ENCODE measurements around the gene CTF1.

DNA sequence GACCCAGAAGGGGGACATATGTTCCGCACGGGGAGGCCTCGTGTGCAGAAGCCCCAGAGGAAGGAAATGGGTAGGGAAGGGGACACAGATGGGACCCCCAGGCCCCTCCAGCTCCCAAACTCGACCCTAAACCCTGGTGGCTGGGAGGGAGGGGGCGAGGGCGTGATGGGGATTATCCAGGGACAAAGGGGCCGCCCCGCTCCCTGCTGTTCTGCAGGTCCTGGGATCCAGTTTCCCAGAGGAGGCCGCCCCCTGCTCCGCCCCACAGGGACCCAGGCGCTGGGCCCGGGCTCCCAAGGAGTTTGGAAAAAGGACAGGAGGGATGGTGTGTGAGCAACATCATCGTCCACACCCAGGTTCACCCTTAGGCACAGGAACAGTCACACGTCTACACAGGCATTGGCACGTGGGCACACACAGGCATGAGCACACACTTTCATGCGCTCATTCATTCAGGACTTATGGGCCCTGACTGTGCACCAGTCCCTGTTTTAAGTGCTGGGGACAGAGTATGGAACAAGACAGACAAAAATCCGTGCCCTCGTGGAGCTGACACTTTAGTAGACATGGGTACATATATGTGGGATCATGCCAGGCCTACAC, 14.1 kb downstream of the CTF1 start:
- TF ChIP-seq, protein P1, sequence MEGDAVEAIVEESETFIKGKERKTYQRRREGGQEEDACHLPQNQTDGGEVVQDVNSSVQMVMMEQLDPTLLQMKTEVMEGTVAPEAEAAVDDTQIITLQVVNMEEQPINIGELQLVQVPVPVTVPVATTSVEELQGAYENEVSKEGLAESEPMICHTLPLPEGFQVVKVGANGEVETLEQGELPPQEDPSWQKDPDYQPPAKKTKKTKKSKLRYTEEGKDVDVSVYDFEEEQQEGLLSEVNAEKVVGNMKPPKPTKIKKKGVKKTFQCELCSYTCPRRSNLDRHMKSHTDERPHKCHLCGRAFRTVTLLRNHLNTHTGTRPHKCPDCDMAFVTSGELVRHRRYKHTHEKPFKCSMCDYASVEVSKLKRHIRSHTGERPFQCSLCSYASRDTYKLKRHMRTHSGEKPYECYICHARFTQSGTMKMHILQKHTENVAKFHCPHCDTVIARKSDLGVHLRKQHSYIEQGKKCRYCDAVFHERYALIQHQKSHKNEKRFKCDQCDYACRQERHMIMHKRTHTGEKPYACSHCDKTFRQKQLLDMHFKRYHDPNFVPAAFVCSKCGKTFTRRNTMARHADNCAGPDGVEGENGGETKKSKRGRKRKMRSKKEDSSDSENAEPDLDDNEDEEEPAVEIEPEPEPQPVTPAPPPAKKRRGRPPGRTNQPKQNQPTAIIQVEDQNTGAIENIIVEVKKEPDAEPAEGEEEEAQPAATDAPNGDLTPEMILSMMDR (IDR thresholded peaks at IDR 0.05), result no peak
- TF ChIP-seq ZFX (IDR thresholded peaks at IDR 0.05; ENCODE audit: borderline replicate concordance), result no peak
